GM18508 (cell line): ENCODE data around the gene DRC1.

Experiments used
- ATAC-seq: cut with Tn5 transposase; IDR thresholded peaks from one replicate; pipeline ENCODE4 v1.9.1; 2021; ENCODE audit warnings: moderate number of reproducible peaks; ENCODE audit not compliant: insufficient read depth, unreplicated experiment

The DRC1 gene

GRCh38 chr2:26442301-26442700, 40.6 kb downstream of the DRC1 start:
- ATAC-seq = no peak

- no peak for ATAC-seq
Observed at GRCh38 chr2:26442707-26443106, 41.0 kb downstream of the DRC1 start.

- no peak for ATAC-seq
Observed at GRCh38 chr2:26444236-26444635, 42.5 kb downstream of the DRC1 start.

- no peak for ATAC-seq
Observed at GRCh38 chr2:26448651-26449050, 46.9 kb downstream of the DRC1 start.

- no peak for ATAC-seq
Observed at GRCh38 chr2:26449278-26450030, 47.7 kb downstream of the DRC1 start.

- ATAC-seq = no peak
Observed at GRCh38 chr2:26450031-26450635, 48.4 kb downstream of the DRC1 start.

GRCh38 chr2:26451700-26452099, 50.0 kb downstream of the DRC1 start:
- ATAC-seq = no peak

GRCh38 chr2:26453421-26454329, 52.0 kb downstream of the DRC1 start:
- ATAC-seq = no peak

- no peak for ATAC-seq
Observed at GRCh38 chr2:26454561-26455001, 52.9 kb downstream of the DRC1 start.

GRCh38 chr2:26455037-26455669, 53.4 kb downstream of the DRC1 start:
- ATAC-seq = no peak

GRCh38 chr2:26455670-26456439, 54.1 kb downstream of the DRC1 start:
- ATAC-seq = no peak

GRCh38 chr2:26456440-26457250, 54.9 kb downstream of the DRC1 start:
- ATAC-seq = no peak

GRCh38 chr2:26457251-26457666, 55.5 kb downstream of the DRC1 start:
- no peak for ATAC-seq

GRCh38 chr2:26457695-26458364, 56.1 kb downstream of the DRC1 start:
- ATAC-seq = no peak

- ATAC-seq = no peak
Observed at GRCh38 chr2:26458365-26459042, 56.8 kb downstream of the DRC1 start.

GRCh38 chr2:26459991-26460612, 58.4 kb downstream of the DRC1 start:
- no peak for ATAC-seq

- no peak for ATAC-seq
Observed at GRCh38 chr2:26460613-26461031, 58.9 kb downstream of the DRC1 start.
